ENCODE data around the gene CERS1.

- TF ChIP-seq EZH2 (IDR thresholded peaks at IDR 0.05; ENCODE audit: insufficient read depth, poor library complexity, severe bottlenecking) (no peak), EZH2phosphoT487 (IDR thresholded peaks at IDR 0.05; ENCODE audit: insufficient read depth, low read depth) (no peak)
These were observed 44.2 kb upstream of the CERS1 start for GRCh38 chr19:18939922-18940768.
